CD4-positive, CD25-positive, alpha-beta regulatory T cell (primary cell): ENCODE measurements around the gene NPBWR2. TPM values are rescaled to one million over a fixed set of nuclear protein-coding genes. Genes with fewer than 3 reads are reported as not detected.

Source experiments
- ATAC-seq, 2 donors: fragments of 150-1000 bp; cut with Tn5 transposase; one replicate each; pipeline ENCODE4 v1.10.0; 2021; ENCODE audit warnings: low read depth in 2 of 2, moderate number of reproducible peaks in 2 of 2, moderate library complexity in 1 of 2
- DNase-seq, 3 donors: peaks; one replicate each; pipeline versions ENCODE4 v3.0.0 to v3.0.0-alpha.2; 2012 to 2022; ENCODE audit warnings: mixed read lengths in 1 of 3
- H3K27ac ChIP-seq: one replicate; pipeline ENCODE4 v1.7.0; 2013; ENCODE audit warnings: mild to moderate bottlenecking, low read length; ENCODE audit not compliant: insufficient read depth, poor library complexity, severe bottlenecking
- H3K27me3 ChIP-seq: one replicate; pipeline ENCODE4 v1.7.0; 2013; ENCODE audit warnings: low read length; ENCODE audit not compliant: control insufficient read depth, insufficient read depth
- H3K36me3 ChIP-seq: one replicate; pipeline ENCODE4 v1.7.0; 2013; ENCODE audit warnings: mild to moderate bottlenecking, low read length, moderate library complexity; ENCODE audit not compliant: control insufficient read depth, insufficient read depth
- H3K4me1 ChIP-seq: 2 replicates; pipeline ENCODE4 v1.7.0; 2013; ENCODE audit warnings: mild to moderate bottlenecking, low read length; ENCODE audit not compliant: insufficient read depth, control insufficient read depth, poor library complexity, severe bottlenecking
- H3K4me3 ChIP-seq: one replicate; pipeline ENCODE4 v1.7.0; 2013; ENCODE audit warnings: low read depth, mild to moderate bottlenecking, low read length, moderate library complexity
- H3K9me3 ChIP-seq, 2 experiments: 1 replicate in 1 of 2; 2 replicates in 1 of 2; pipeline ENCODE4 v1.7.0; 2013; ENCODE audit warnings: low read length in 2 of 2, mild to moderate bottlenecking in 1 of 2, moderate library complexity in 1 of 2; ENCODE audit not compliant: control insufficient read depth in 2 of 2
- H3K27ac Mint-ChIP-seq, 3 donors: one replicate each; pipeline ENCODE4 v1.8.0; 2020 to 2022; ENCODE audit warnings: mild to moderate bottlenecking in 3 of 3, mixed read lengths in 3 of 3, moderate library complexity in 2 of 3
- H3K27me3 Mint-ChIP-seq: one replicate; pipeline ENCODE4 v1.8.0; 2022; ENCODE audit warnings: mild to moderate bottlenecking, mixed read lengths
- H3K36me3 Mint-ChIP-seq: one replicate; pipeline ENCODE4 v1.8.0; 2020; ENCODE audit warnings: mixed read lengths
- H3K4me1 Mint-ChIP-seq, 4 donors: one replicate each; pipeline ENCODE4 v1.8.0; 2020 to 2022; ENCODE audit warnings: mixed read lengths in 4 of 4, mild to moderate bottlenecking in 1 of 4
- H3K4me3 Mint-ChIP-seq, 4 donors: one replicate each; pipeline ENCODE4 v1.8.0; 2020 to 2022; ENCODE audit warnings: mild to moderate bottlenecking in 4 of 4, mixed read lengths in 4 of 4, moderate library complexity in 3 of 4
- H3K9me3 Mint-ChIP-seq, 7 donors: one replicate each; pipeline ENCODE4 v1.8.0; 2020 to 2022; ENCODE audit warnings: mixed read lengths in 7 of 7, mild to moderate bottlenecking in 3 of 7, moderate library complexity in 2 of 7
- polyA plus RNA-seq, 4 donors: library from polyadenylated mRNA; unstranded; fragments of 300-500 nt; fragmentation: Illumina TruSeq; gene quantifications; one replicate each; pipeline ENCODE4 v1.2.3, GENCODE V29; 2021
- total RNA-seq: library from RNA; stranded (reverse); gene quantifications from one replicate; pipeline ENCODE4 v1.2.3, GENCODE V29; 2022

NPBWR2 gene
- total and polyA plus RNA-seq, 5 donors from 2014 or later: not detected

DNA sequence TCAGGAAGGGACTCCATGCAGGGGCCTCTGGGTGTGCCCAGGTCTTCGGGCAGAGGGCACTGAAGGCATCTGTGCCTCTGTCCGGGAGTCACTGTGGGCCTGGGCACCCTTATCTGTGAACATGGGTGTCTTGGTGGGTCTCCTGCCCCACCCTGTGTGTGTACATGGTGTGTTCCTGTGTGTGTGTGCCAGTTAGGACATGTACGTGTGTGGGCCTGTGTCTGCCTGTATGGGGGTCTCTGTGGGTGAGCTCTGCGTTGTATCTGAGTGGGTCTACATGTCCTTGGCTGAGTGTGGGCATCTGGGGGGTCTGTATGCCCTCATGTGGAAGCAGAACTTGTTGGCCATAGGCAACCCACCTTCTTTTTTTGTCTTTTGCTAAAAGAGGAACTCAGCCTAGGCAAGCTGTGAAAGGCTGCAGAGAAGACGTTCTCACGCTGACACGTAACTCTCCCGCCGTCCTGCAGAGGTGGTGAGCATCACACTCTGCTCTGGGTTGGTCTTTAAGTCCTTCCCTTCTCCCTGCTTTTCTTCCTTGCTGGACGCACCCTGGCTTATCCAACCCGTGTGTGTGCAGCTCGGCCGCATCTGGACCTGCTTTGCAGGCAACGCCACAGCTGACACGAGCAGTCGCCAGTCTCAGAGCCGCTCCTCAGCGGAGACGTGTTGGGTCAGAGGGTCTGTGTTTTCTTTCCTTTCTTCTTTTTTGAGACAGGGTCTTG, 532 bp upstream of the NPBWR2 start:
- ATAC-seq (no peak), DNase-seq (no peak)
- no peak overlapping the region for H3K4me3 ChIP-seq

DNA sequence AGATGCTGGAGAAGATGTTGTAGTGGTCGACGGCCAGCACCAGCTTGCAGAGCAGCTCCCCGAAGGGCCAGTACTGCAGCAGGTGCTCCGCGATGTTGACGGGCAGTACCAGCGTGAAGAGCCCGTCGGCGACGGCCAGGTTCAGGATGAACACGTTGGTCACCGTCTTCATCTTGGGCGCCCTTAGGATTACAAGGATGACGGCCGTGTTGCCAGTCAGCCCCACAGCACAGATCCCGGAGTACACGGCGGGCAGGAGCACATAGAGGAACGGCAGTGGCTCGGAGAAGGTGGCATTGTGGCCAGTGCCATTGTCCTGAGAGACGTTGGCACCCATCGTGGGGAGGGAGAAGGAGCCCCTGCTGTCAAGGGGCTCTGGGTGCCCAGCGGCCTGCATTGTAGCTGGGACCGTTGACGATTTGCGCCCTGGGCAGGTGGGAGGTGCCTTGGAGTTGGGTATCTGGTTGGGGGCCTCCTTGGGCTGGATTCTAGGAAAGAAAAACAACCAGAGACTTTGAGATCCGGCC, 867 bp downstream of the NPBWR2 start:
- Histone ChIP-seq H3K27me3 (no peaks in the 10 kb centered on the region), H3K4me1 (peaks cover 10% of the 10 kb centered on the region), H3K9me3 (no peaks in the 10 kb centered on the region), H3K27ac (no peak overlapping the region), H3K4me3 (no peak overlapping the region), H3K36me3 (no peaks in the 10 kb centered on the region)
- ATAC-seq: no peak
- Mint-ChIP-seq H3K4me1 (peaks cover 0 to 15% (median 0%) of the 10 kb centered on the region in 4 donors), H3K4me3 (no peak overlapping the region), H3K27ac (no peak overlapping the region), H3K27me3 (peaks cover 22% of the 10 kb centered on the region), H3K9me3 (no peaks in the 10 kb centered on the region), H3K36me3 (no peaks in the 10 kb centered on the region)
- no peak for DNase-seq

More for the DNA sequence above, 532 bp upstream of the NPBWR2 start:
- Histone ChIP-seq H3K9me3 (no peaks in the 10 kb centered on the region), H3K27ac (no peak overlapping the region), H3K36me3 (no peaks in the 10 kb centered on the region), H3K4me1 (no peaks in the 10 kb centered on the region), H3K27me3 (no peaks in the 10 kb centered on the region)
- Mint-ChIP-seq H3K27me3 (peaks cover 15% of the 10 kb centered on the region), H3K4me3 (peak overlapping the region in 2 of 4 donors; percentile 47 to 56), H3K4me1 (peaks cover 0 to 11% (median 0%) of the 10 kb centered on the region in 4 donors), H3K27ac (peak overlapping the region in 1 of 3 donors; percentile 38), H3K36me3 (no peaks in the 10 kb centered on the region), H3K9me3 (no peaks in the 10 kb centered on the region)

DNA sequence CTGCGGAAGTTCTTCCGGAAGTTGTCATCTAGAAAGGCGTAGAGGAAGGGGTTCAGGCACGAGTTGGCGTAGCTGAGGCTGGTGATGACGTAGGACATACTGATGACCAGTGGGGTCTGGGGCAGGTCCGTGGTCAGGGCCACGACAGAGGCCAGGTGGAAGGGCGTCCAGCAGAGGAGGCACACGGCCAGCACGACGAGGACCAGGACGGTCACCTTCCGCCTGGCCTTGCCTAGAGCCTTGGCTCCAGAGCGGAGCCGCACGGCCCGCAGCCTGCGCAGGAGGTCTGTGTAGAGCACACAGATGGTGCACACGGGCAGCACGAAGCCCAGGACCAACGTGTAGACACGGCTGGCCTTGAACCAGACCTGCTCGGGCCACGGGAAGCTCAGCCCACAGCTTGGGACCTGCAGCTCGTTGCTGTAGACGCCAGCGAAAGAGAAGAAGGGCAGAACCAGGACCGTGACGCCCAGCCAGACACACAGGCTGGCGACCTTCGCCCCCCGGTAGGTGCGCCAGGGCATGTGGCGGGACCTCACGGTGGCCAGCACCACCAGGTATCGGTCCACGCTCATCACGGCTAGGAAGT, 1.4 kb downstream of the NPBWR2 start:
- Histone ChIP-seq H3K9me3 (no peaks in the 10 kb centered on the region), H3K4me3 (no peak overlapping the region), H3K27ac (no peak overlapping the region), H3K36me3 (no peaks in the 10 kb centered on the region), H3K4me1 (peaks cover 10% of the 10 kb centered on the region), H3K27me3 (peaks cover 4% of the 10 kb centered on the region)
- H3K27me3 Mint-ChIP-seq: peaks cover 26% of the 10 kb centered on the region
- H3K27ac Mint-ChIP-seq: no peak overlapping the region
- H3K36me3 Mint-ChIP-seq: no peaks in the 10 kb centered on the region
- DNase-seq (no peak), ATAC-seq (no peak)
- H3K4me1 Mint-ChIP-seq: peaks cover 0 to 20% (median 0%) of the 10 kb centered on the region in 4 donors
- H3K9me3 Mint-ChIP-seq: no peaks in the 10 kb centered on the region
- no peak overlapping the region for H3K4me3 Mint-ChIP-seq

DNA sequence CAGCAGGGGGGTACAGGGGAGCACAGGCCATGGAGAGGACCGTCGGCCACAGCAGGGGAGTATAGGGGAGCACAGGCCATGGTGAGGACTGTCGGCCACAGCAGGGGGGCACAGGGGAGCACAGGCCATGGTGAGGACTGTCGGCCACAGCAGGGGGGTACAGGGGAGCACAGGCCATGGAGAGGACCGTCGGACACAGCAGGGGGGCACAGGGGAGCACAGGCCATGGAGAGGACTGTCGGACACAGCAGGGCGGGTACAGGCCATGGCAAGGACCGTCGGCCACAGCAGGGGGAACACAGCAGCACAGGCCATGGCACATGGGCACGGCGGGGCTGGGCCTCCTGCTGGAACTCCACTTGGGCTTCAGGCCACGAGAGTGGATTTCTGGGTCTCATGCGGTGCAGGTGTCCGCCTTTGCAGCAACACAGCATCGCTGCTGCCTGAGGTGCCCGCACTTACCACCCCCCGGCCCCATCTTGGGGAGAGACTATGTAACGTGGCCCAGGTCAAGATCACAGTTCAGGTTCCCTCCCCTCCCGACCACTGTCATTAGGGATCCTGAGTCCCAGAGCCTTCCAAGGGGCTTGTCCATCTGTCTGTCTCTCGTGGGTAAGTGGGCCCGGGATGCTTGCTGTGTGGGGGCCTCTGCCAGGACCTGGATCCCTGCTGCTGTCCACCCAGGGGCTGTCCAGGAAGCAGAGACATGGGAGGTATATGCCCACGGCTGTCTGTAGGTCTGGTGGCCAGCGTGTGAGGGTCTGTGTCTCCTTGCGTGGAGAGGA, 2.5 kb downstream of the NPBWR2 start:
- no peak for ATAC-seq
- Histone ChIP-seq H3K4me3 (no peak overlapping the region), H3K27ac (no peak overlapping the region), H3K9me3 (no peaks in the 10 kb centered on the region), H3K4me1 (peaks cover 10% of the 10 kb centered on the region), H3K36me3 (no peaks in the 10 kb centered on the region), H3K27me3 (peaks cover 6% of the 10 kb centered on the region)
- H3K36me3 Mint-ChIP-seq: no peaks in the 10 kb centered on the region
- no peak for DNase-seq
- H3K4me3 Mint-ChIP-seq: no peak overlapping the region
- H3K27me3 Mint-ChIP-seq: peaks cover 26% of the 10 kb centered on the region
- H3K4me1 Mint-ChIP-seq: peaks cover 0 to 23% (median 0%) of the 10 kb centered on the region in 4 donors
- H3K9me3 Mint-ChIP-seq: no peaks in the 10 kb centered on the region
- H3K27ac Mint-ChIP-seq: no peak overlapping the region

DNA sequence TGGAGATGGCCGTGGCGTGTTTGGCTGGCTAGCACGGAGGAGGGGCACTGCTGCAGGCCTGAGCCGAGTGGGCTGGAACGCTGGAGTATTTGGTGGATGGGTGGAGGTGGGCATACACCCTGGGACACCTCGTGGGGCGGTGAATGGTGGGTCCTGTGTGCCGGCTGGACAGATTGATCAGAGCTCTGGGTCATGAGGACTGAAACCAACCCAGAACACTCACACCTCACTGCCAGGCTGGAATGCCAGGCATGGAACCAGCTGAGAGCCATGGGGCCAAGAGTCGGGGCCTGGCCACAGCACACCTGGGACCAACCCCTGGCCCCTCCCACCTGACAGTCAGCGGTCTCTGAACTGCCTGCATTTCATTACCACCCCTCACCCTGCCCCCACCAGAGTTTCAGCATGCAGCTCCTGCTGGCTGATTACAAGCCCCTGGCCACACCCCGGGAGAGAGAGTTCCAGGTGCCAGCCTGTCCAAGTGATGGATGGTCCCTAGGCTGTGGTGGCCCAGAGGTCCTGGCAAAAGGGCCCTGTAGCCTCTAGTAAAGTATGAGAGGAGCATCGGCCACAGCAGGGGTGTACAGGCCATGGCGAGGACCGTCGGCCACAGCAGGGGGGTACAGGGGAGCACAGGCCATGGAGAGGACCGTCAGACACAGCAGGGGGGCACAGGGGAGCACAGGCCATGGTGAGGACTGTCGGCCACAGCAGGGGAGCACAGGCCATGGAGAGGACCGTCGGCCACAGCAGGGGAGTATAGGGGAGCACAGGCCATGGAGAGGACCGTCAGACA, 3.3 kb downstream of the NPBWR2 start:
- DNase-seq (no peak), ATAC-seq (no peak)
- Histone ChIP-seq H3K9me3 (no peaks in the 10 kb centered on the region), H3K27me3 (peaks cover 6% of the 10 kb centered on the region), H3K36me3 (no peaks in the 10 kb centered on the region), H3K4me3 (no peak overlapping the region), H3K27ac (no peak overlapping the region), H3K4me1 (peaks cover 10% of the 10 kb centered on the region)
- Mint-ChIP-seq H3K36me3 (no peaks in the 10 kb centered on the region), H3K4me3 (no peak overlapping the region), H3K27me3 (peaks cover 26% of the 10 kb centered on the region), H3K9me3 (no peaks in the 10 kb centered on the region), H3K4me1 (peaks cover 0 to 23% (median 0%) of the 10 kb centered on the region in 4 donors), H3K27ac (no peak overlapping the region)

DNA sequence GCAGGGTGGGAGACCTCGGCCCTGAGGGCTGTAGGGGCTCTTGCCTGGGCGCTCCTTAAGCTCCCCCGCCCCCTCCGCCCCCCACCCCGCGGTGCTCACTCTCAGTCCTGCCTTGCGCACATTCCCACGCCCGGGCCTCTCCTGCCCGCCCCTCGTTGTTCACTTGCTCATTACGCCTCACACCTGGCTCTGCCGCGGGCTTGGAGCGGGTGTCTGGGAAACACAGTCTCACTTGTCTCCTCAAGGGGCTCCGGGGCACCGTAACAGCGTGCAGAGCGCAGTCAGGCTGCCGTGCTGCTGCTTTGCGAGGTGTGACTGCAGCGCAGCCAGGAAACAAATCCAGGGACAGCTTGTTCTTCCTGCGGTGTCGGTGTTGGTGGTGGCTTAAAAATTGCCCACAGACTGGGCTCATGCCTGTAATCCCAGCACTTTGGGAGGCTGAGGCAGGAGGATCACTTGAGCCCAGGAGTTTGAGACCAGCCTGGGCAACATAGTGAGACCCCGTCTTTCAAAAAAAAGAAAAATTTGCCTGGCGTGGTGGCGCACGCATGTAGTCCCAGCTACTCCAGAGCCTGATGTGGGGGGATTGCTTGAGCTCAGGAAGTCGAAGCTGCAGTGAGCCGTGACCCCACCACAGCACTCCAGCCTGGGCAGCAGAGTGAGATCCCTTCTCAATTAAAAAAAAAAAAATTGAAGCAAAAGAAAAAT, 4.6 kb downstream of the NPBWR2 start:
- Histone ChIP-seq H3K27ac (no peak overlapping the region), H3K27me3 (peaks cover 6% of the 10 kb centered on the region), H3K9me3 (no peaks in the 10 kb centered on the region), H3K4me1 (peaks cover 10% of the 10 kb centered on the region), H3K36me3 (no peaks in the 10 kb centered on the region), H3K4me3 (no peak overlapping the region)
- H3K36me3 Mint-ChIP-seq: no peaks in the 10 kb centered on the region
- peaks cover 0 to 22% (median 0%) of the 10 kb centered on the region in 4 donors for H3K4me1 Mint-ChIP-seq
- peaks cover 22% of the 10 kb centered on the region for H3K27me3 Mint-ChIP-seq
- no peak overlapping the region for H3K27ac Mint-ChIP-seq
- no peaks in the 10 kb centered on the region for H3K9me3 Mint-ChIP-seq
- ATAC-seq: no peak
- no peak for DNase-seq
- peak overlapping the region in 3 of 4 donors; percentile 56 to 75 (median 63) for H3K4me3 Mint-ChIP-seq
